Chondrocyte (in vitro differentiated cells): Measurements from ENCODE around the gene DFFA. TPM values are rescaled to one million over a fixed set of nuclear protein-coding genes. Genes with fewer than 3 reads are reported as not detected.

Experiments
- DNase-seq: peaks from one replicate; pipeline ENCODE4 v3.0.0; 2021; ENCODE audit warnings: mixed read lengths, low spot score
- H3K27ac Mint-ChIP-seq: one replicate; pipeline ENCODE4 v1.8.0; 2021; ENCODE audit warnings: mild to moderate bottlenecking, moderate library complexity, mixed read lengths; ENCODE audit not compliant: unreplicated experiment
- H3K27me3 Mint-ChIP-seq: 2 replicates; pipeline ENCODE4 v1.8.0; 2021; ENCODE audit warnings: low read depth, mixed read lengths
- H3K36me3 Mint-ChIP-seq: 2 replicates; pipeline ENCODE4 v1.8.0; 2021; ENCODE audit warnings: low read depth, mixed read lengths
- H3K4me1 Mint-ChIP-seq: 2 replicates; pipeline ENCODE4 v1.8.0; 2021; ENCODE audit warnings: low read depth, mild to moderate bottlenecking, mixed read lengths
- H3K4me3 Mint-ChIP-seq: one replicate; pipeline ENCODE4 v1.8.0; 2021; ENCODE audit warnings: mild to moderate bottlenecking, moderate library complexity, mixed read lengths; ENCODE audit not compliant: unreplicated experiment
- H3K9me3 Mint-ChIP-seq: 2 replicates; pipeline ENCODE4 v1.8.0; 2021; ENCODE audit warnings: low read depth, mixed read lengths
- total RNA-seq: library from RNA; stranded (reverse); gene quantifications from 3 replicates; pipeline ENCODE4 v1.2.1, GENCODE V29; 2021
- TF ChIP-seq, protein P1 (sequence below): fragments of 200-600 bp; sonication (generic); IDR thresholded peaks from 2 replicates; pipeline ENCODE4 v1.5.0; 2021; ENCODE audit warnings: antibody characterized with exemption, mild to moderate bottlenecking, moderate library complexity

DFFA gene
- total RNA-seq, 1 donor from 2014 or later: 33.7 TPM

GRCh38 chr1:10494418-10494753 is 22.1 kb upstream of the DFFA start:
- H3K27ac Mint-ChIP-seq: peak overlapping the region; percentile 24
- H3K9me3 Mint-ChIP-seq: no peaks in the 10 kb centered on the region
- no peaks in the 10 kb centered on the region for H3K27me3 Mint-ChIP-seq
- H3K4me3 Mint-ChIP-seq: no peak overlapping the region
- H3K4me1 Mint-ChIP-seq: peaks cover 13% of the 10 kb centered on the region
- TF ChIP-seq, protein P1, sequence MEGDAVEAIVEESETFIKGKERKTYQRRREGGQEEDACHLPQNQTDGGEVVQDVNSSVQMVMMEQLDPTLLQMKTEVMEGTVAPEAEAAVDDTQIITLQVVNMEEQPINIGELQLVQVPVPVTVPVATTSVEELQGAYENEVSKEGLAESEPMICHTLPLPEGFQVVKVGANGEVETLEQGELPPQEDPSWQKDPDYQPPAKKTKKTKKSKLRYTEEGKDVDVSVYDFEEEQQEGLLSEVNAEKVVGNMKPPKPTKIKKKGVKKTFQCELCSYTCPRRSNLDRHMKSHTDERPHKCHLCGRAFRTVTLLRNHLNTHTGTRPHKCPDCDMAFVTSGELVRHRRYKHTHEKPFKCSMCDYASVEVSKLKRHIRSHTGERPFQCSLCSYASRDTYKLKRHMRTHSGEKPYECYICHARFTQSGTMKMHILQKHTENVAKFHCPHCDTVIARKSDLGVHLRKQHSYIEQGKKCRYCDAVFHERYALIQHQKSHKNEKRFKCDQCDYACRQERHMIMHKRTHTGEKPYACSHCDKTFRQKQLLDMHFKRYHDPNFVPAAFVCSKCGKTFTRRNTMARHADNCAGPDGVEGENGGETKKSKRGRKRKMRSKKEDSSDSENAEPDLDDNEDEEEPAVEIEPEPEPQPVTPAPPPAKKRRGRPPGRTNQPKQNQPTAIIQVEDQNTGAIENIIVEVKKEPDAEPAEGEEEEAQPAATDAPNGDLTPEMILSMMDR: no peak
- no peak for DNase-seq
- peaks cover 3% of the 10 kb centered on the region for H3K36me3 Mint-ChIP-seq

GRCh38 chr1:10490286-10490970 is 18.1 kb upstream of the DFFA start:
- no peaks in the 10 kb centered on the region for H3K27me3 Mint-ChIP-seq
- H3K9me3 Mint-ChIP-seq: no peaks in the 10 kb centered on the region
- H3K27ac Mint-ChIP-seq: no peak overlapping the region
- peaks cover 11% of the 10 kb centered on the region for H3K4me1 Mint-ChIP-seq
- TF ChIP-seq, protein P1: no peak
- H3K4me3 Mint-ChIP-seq: no peak overlapping the region
- no peaks in the 10 kb centered on the region for H3K36me3 Mint-ChIP-seq
- DNase-seq: no peak

- DNase-seq: no peak
- Mint-ChIP-seq H3K36me3 (no peaks in the 10 kb centered on the region), H3K9me3 (no peaks in the 10 kb centered on the region), H3K27ac (no peak overlapping the region), H3K27me3 (no peaks in the 10 kb centered on the region), H3K4me3 (no peak overlapping the region), H3K4me1 (peaks cover 2% of the 10 kb centered on the region)
- TF ChIP-seq, protein P1: no peak
Measured at GRCh38 chr1:10489291-10490055, 17.1 kb upstream of the DFFA start.

- DNase-seq: no peak
- TF ChIP-seq, protein P1: no peak
- H3K27me3 Mint-ChIP-seq: no peaks in the 10 kb centered on the region
- no peaks in the 10 kb centered on the region for H3K36me3 Mint-ChIP-seq
- no peaks in the 10 kb centered on the region for H3K9me3 Mint-ChIP-seq
- H3K27ac Mint-ChIP-seq: no peak overlapping the region
- H3K4me3 Mint-ChIP-seq: no peak overlapping the region
- no peaks in the 10 kb centered on the region for H3K4me1 Mint-ChIP-seq
Measured at GRCh38 chr1:10484521-10484920, 12.2 kb upstream of the DFFA start.

DNA sequence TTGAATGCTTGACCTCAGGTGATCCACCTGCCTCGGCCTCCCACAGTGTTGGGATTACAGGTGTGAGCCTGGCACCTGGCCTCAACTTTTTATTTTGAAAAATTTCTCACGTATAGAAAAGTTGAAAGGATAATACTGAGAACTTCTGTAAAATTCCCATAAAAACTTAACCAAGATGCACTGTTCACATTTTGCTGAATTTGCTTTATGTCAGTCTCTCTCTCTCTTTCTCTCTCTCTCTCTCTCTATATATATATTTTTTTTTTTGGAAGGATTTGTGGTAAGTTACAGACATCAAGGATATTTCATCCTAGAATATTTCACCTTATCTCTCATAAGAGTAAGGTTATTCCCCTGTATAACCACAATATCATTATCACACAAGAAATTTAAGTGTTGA is 8.3 kb upstream of the DFFA start:
- no peak for DNase-seq
- no peak overlapping the region for H3K4me3 Mint-ChIP-seq
- H3K4me1 Mint-ChIP-seq: peaks cover 12% of the 10 kb centered on the region
- H3K27ac Mint-ChIP-seq: no peak overlapping the region
- no peaks in the 10 kb centered on the region for H3K36me3 Mint-ChIP-seq
- no peaks in the 10 kb centered on the region for H3K9me3 Mint-ChIP-seq
- no peaks in the 10 kb centered on the region for H3K27me3 Mint-ChIP-seq
- TF ChIP-seq, protein P1: no peak
